NCI-H1105 (cell line): Measurements from ENCODE around the gene NOP56.
"Not testable (repeated sequence)": the region's sequence is repeated elsewhere in the genome, so short reads cannot be mapped to it uniquely, and the experiment has no call there.

ENCODE experiments used
- DNase-seq: peaks from one replicate; lab custom pipeline; 2025; lab: John Stamatoyannopoulos, UW

Gene NOP56

GRCh38 chr20:2684817-2685216, 32.4 kb downstream of the NOP56 start:
- DNase-seq, result not testable (repeated sequence)

GRCh38 chr20:2687514-2687913, 35.1 kb downstream of the NOP56 start:
- DNase-seq, result no peak

GRCh38 chr20:2688041-2688591, 35.7 kb downstream of the NOP56 start:
- DNase-seq, result no peak

- no peak for DNase-seq
Observed at GRCh38 chr20:2690213-2690612, 37.8 kb downstream of the NOP56 start.

DNA sequence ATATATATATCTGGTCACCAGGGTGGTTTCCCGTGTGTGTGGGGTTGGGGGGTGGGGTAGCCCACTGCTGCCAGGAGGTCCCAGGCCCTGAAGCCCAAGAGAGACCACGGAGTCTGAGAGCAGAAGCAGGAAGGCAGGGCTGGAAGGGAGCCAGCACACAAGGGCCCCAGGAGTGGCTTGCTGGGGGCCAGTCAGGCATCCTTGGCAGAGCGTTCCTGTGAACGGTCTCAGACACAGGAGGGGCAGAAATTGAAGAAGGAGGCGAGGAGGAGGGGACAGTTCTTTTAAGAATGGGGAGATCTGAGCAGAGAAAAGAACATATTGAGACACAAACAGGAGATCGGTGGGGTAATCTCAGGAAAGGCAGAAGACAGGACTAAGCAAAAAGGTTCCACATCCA, 38.3 kb downstream of the NOP56 start:
- DNase-seq, result no peak

GRCh38 chr20:2691127-2691526, 38.7 kb downstream of the NOP56 start:
- no peak for DNase-seq

DNA sequence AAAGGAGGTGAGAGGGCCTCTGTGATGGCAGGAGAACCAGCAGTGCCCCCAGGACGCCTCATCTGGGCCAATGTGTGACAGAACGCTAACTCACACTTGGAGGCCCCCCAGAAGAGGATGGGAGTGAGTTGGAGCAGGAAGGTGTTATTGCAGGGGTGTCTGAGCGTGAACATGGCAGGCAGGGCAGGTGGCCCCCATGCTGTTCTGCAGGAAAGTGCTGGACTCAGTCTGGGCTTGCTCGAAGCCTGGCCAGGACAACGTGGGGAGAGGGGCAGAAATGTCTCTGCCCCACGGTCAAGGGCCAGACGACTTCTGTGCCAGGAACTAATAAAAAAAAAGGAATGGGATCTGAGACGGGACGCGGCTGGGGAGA, 39.2 kb downstream of the NOP56 start:
- DNase-seq, result no peak

DNA sequence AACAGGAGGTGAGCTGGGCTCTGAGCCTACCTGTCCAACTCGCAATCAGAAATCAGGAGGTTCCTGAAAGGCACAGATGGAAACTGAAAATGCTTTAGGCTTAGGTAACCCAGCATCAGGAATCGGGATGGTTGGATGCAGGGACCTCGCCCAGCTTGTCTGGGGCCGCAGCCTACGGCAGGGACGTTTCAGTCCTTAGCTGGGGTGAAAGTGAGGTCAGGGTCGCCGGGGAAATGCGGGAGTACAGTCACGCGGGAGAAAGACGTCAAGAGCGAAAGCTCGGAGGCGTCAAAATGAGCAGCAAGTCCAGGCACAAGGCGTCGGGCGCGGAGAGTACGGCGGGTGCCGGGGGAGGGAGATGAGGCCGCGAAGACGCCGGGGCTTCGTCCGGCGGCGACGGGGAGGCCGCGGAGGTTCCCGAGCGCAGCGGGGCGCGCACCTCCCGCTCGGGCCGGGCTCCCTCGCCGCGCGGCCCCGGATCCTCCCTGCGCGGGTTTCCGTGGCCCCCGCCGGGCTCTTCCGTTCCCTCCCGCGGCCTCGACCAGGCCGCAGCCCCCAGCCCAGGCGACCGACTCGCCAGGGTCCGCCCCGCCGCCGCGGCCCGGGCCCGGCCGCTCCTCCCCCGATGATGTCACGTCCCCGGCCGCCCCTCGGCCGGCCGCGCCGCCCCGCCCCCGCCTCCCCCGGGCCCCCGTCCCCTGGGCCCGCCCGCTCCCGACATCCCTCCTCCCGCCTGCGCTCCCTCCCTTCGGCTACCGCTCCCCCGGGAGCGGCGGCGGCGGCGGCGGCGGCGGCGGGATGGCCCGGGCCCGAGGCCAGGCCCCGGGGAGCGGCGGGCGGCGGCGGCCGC, 39.8 kb downstream of the NOP56 start, which contains the start of gene EBF4:
Gene EBF4 (plus strand): TSS at position 745 of the 850 bp plus-strand sequence. CDS start 866 bp downstream, outside the sequence.
- DNase-seq, result peak; percentile 32

- DNase-seq, result no peak
Observed at GRCh38 chr20:2692886-2693285, 40.5 kb downstream of the NOP56 start.

DNA sequence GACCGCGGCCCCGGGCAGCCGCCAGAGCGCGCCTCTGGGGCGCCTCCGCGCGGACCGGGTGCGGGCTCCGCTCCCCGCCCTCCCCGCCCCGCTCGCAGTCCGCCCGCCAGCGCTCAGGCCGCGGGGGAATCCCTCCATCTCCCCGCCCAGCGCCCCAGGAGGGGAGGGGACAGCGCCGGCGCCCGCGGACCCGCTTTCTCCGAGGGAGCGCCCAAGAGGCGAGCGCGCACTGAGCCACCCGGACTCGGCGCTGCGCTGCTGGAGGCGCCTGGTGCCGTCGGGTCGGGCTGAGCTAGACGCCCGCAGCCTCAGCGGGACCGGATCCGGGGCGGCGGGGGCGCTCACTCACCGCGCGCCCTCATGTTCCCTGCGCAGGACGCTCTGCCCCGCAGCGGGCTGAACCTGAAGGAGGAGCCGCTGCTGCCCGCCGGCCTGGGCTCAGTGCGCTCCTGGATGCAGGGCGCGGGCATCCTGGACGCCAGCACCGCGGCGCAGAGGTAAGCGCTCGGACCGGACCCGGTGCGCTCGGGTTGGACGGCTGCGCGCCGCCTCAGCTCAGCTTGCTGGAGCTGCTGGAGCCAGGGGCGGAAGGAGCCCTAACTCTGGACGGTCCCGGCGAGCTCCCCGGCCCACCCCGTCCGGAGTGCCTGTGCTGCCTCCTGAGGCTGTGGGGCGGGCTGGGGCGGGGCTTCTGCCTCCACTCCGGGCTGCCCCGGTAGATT, 41.0 kb downstream of the NOP56 start:
- peak; percentile 35 for DNase-seq

- DNase-seq, result no peak
Observed at GRCh38 chr20:2694008-2694471, 41.6 kb downstream of the NOP56 start.

- no peak for DNase-seq
Observed at GRCh38 chr20:2694519-2694918, 42.1 kb downstream of the NOP56 start.

DNA sequence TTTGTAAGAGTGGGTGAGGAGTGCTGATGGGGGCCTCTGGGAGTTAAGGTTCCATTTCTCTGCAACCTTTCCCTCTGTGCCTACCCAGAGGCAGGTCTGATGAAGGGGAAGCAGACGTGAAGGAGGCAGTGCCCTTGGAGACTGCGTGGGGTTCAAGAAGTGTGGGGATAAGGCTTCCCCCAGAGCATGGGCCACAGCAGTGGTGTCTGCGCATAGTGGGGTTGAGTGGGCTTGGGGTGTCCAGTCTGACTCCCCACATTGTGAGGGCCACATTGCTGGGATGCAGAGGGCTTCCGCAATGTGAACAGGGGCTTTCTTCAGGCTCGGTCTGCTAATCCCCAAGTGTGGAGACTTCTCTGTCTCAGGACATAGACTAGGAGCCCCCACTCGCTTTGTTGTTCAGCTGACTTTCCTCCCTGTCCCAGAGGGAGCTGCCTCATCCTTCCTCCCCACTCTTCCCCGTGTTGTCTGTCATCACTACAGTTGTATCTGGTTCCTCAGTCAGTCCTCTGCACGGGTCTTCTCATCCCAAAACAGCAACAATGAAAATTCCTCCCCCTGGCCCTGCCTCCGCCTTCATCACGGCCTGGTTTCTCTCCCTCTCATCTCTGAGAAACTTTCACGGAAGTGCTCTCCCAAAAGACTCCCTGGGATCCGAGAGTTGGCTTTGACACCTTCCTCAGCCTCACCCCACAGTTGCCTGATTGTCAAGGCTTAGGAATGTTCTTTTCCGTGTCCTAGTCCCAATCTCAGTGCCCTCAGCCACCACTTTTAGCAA, 43.0 kb downstream of the NOP56 start:
- DNase-seq, result no peak

- DNase-seq, result not testable (repeated sequence)
Observed at GRCh38 chr20:2695984-2696525, 43.6 kb downstream of the NOP56 start.

DNA sequence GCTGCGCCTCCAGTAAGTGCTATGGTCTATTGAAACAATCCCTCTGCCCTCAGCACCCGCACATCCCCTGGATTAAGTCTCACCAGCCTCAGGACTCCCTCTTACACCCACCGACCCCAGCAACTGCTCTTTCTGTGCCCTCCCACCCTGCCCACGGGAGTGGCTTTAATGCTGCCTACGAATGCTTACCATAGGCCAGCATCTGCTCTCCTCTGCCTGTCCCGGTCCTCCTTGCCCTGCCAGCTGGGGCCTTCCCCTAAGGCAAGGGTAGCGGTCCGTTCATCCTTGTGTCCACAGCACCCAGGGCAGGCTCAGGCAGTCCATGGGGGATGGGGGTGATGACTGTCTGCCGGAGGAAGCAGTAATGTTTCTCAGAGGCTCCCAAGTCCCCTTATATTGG, 44.2 kb downstream of the NOP56 start:
- DNase-seq, result no peak

DNA sequence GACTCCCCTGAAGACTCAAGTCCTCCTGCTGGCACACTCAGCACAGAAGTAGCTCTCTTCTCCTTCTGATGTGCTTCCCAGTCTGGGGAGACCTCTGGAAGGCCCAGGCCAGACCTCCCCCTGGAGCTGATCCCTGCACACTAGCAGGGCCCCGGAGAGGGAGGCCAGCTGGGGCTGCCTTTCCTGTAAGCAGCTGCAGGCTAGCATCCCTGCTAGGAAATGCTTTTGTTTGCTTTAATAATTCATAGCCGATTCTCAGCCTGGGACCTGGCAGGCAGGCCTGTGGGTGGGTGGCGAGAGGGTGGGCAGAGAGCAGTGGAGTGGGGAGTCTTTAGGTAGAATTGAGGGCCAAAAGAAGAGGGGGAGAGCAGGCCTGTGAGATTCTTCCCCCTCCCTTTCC, 45.3 kb downstream of the NOP56 start:
- DNase-seq, result no peak

GRCh38 chr20:2698186-2698817, 45.9 kb downstream of the NOP56 start:
- no peak for DNase-seq

DNA sequence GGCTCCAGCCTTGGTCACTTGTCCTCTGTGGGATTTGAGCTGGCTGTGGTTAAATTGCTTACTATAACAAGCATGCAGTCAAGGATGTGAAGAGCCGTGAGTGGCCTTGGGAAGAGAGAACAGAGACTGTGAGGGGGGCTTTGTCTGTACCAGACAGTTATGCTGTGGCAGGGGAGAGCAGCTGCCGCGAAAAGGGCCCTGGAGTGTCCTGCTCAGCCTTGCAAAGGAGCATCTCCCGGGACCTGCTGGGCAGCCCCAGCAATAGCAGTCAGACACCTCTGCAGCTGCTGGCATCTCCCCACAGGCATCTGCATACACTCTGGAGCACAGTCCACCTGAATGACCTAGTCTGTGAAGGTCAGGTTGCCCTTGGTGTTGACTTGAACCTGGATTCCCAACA, 46.5 kb downstream of the NOP56 start:
- DNase-seq, result no peak

GRCh38 chr20:2699775-2700413, 47.5 kb downstream of the NOP56 start:
- no peak for DNase-seq

GRCh38 chr20:2700913-2701620, 48.6 kb downstream of the NOP56 start:
- DNase-seq, result no peak
